Endothelial cell of umbilical vein (primary cell): ENCODE measurements around the gene C1orf94. TPM values are rescaled to one million over a fixed set of nuclear protein-coding genes. Genes with fewer than 3 reads are reported as not detected.
A peak's percentile ranks its signal among the peaks of the same experiment; 100 is the strongest.

Experiments used
- BruUV-seq: library from RNA; stranded (reverse); fragments of 400-500 nt; replicated peaks from 2 replicates; lab custom pipeline; 2021; lab: Mats Ljungman, UMichigan
- CTCF ChIA-PET: fragments of 300-600, 350-600 bp; sonication (Branson Sonifier 250); formaldehyde crosslinking; loops from one replicate; lab custom pipeline; 2021; ENCODE audit warnings: antibody characterized with exemption, inconsistent platforms; lab: Charles Lee
- POLR2A ChIA-PET: fragments of 300-600, 350-600 bp; sonication (Branson Sonifier 250); formaldehyde crosslinking; loops from one replicate; lab custom pipeline; 2021; ENCODE audit warnings: antibody characterized with exemption, inconsistent platforms; lab: Charles Lee
- DNase-seq: peaks from one replicate; pipeline ENCODE4 v3.0.0-alpha.2; 2011; ENCODE audit warnings: low read depth, low spot score
- FAIRE-seq: peaks from 2 replicates; lab custom pipeline; 2011; peaks lifted over from hg19 to GRCh38; lab: Jason Lieb, UNC
- H2AFZ ChIP-seq: 2 replicates; pipeline ENCODE4 v1.6.0; 2012; ENCODE audit warnings: low read depth, low read length, control low read depth, inconsistent platforms
- H3K27ac ChIP-seq: 2 replicates; pipeline ENCODE4 v1.5.1; 2011; ENCODE audit warnings: low read depth, mild to moderate bottlenecking, control low read depth, low read length, moderate library complexity; ENCODE audit not compliant: insufficient read depth
- H3K27me3 ChIP-seq, 2 experiments: 2 replicates each; pipeline versions ENCODE4 v1.6.0 to v1.6.1; 2011; ENCODE audit warnings: low read length in 2 of 2, mixed read lengths in 1 of 2; ENCODE audit not compliant: control insufficient read depth in 2 of 2, insufficient read depth in 2 of 2
- H3K36me3 ChIP-seq, 2 experiments: 2 replicates in 1 of 2; 3 replicates in 1 of 2; pipeline ENCODE4 v1.5.1; 2011; ENCODE audit warnings: low read length in 2 of 2, mild to moderate bottlenecking in 1 of 2, moderate library complexity in 1 of 2; ENCODE audit not compliant: control insufficient read depth in 2 of 2, insufficient read depth in 2 of 2; ENCODE audit errors: extremely low read depth in 1 of 2
- H3K4me1 ChIP-seq: 3 replicates; pipeline ENCODE4 v1.5.1; 2011; ENCODE audit warnings: mild to moderate bottlenecking, low read length; ENCODE audit not compliant: control insufficient read depth, insufficient read depth; ENCODE audit errors: extremely low read depth
- H3K4me2 ChIP-seq: 2 replicates; pipeline ENCODE4 v1.6.1; 2011; ENCODE audit warnings: low read length, control low read depth, mixed read lengths; ENCODE audit not compliant: insufficient read depth
- H3K4me3 ChIP-seq, 3 experiments: fragments of 200-600 bp in 1 of 3; sonication (generic), shearing (Covaris generic) in 1 of 3; replicated peaks in 1 of 3; 2 replicates each; pipeline ENCODE4 v1.5.1; 2011 to 2016; ENCODE audit warnings: control low read depth in 3 of 3, low read length in 3 of 3, mild to moderate bottlenecking in 2 of 3, inconsistent platforms in 1 of 3, low read depth in 1 of 3, moderate library complexity in 1 of 3; ENCODE audit not compliant: insufficient read depth in 1 of 3
- H3K79me2 ChIP-seq: 2 replicates; pipeline ENCODE4 v1.6.0; 2012; ENCODE audit warnings: low read length, inconsistent platforms; ENCODE audit not compliant: control insufficient read depth, insufficient read depth
- H3K9ac ChIP-seq: replicated peaks from 2 replicates; pipeline ENCODE3; 2011; ENCODE audit warnings: low read length, control low read depth; ENCODE audit not compliant: insufficient read depth; ENCODE audit errors: extremely low read depth
- H3K9me1 ChIP-seq: replicated peaks from 3 replicates; pipeline ENCODE4 v1.6.0; 2011; ENCODE audit warnings: mild to moderate bottlenecking, low read length; ENCODE audit not compliant: control insufficient read depth, insufficient read depth; ENCODE audit errors: extremely low read depth
- H3K9me3 ChIP-seq: replicated peaks from 2 replicates; pipeline ENCODE4 v1.5.1; 2012; ENCODE audit warnings: low read length, inconsistent platforms; ENCODE audit not compliant: control insufficient read depth, insufficient read depth
- H4K20me1 ChIP-seq: replicated peaks from 2 replicates; pipeline ENCODE3; 2011; ENCODE audit warnings: mild to moderate bottlenecking, low read length; ENCODE audit not compliant: control insufficient read depth, insufficient read depth; ENCODE audit errors: extremely low read depth
- CTCF ChIP-seq, 2 donors: IDR thresholded peaks; 1 replicate in 1 of 2; 2 replicates in 1 of 2; pipeline ENCODE4 v1.5.1; 2011; ENCODE audit warnings: low read length in 2 of 2, mild to moderate bottlenecking in 2 of 2, moderate library complexity in 2 of 2, control low read depth in 1 of 2, inconsistent platforms in 1 of 2, low read depth in 1 of 2; ENCODE audit not compliant: insufficient read depth in 1 of 2; ENCODE audit errors: extremely low read depth in 1 of 2
- EZH2 ChIP-seq: IDR thresholded peaks from 2 replicates; pipeline ENCODE4 v1.6.1; 2012; ENCODE audit warnings: borderline replicate concordance, low read depth, mild to moderate bottlenecking, moderate library complexity, low read length, inconsistent platforms; ENCODE audit not compliant: severe bottlenecking
- dilution Hi-C: fragments of 300-500 bp; cut with MboI; formaldehyde crosslinking; loops from one replicate; pipeline ENCODE4 v1.15.0; 2019; ENCODE audit warnings: low sequenced_read_pairs; ENCODE audit not compliant: extremely low pct_ligation_motif_present
- intact Hi-C: fragments of 100-400 bp; cut with micrococcal nuclease; formaldehyde crosslinking; loops from one replicate; pipeline ENCODE4 v1.10.0; 2022
- polyA plus RNA-seq, 4 experiments: library from polyadenylated mRNA; depleted of rRNA in 3 of 4; stranded (reverse) in 3 of 4; unstranded in 1 of 4; fragments of >200 nt; gene quantifications; 2 replicates each; pipeline versions ENCODE4 v1.2.1 to v1.2.3, GENCODE V29; 2011 to 2012; ENCODE audit warnings: missing spikeins in 1 of 4
- total RNA-seq: library from RNA; stranded (reverse); gene quantifications from 2 replicates; pipeline ENCODE4 v1.2.3, GENCODE V29; 2021

C1orf94 gene
- total and polyA plus RNA-seq, 2 donors (not counting 3 experiments of a cell fraction or from before 2014, with no cell fraction given) = not detected

GRCh38 chr1:34165422-34165921 lies 11.2 kb upstream of the C1orf94 start:
- H2AFZ ChIP-seq = no peak overlapping the region

More at GRCh38 chr1:34165422-34165921, 11.2 kb upstream of the C1orf94 start:
- FAIRE-seq (no peak), DNase-seq (no peak)
- ChIA-PET CTCF (interaction anchor here (1.0 kb wide), 1 partner anchor 533 kb away, joined by 3 read pairs; no protein-coding TSS in a partner anchor), POLR2A (no interaction called here)
- intact Hi-C loops = no loop called here
- TF ChIP-seq CTCF (IDR thresholded peaks at IDR 0.05; ENCODE audit: extremely low read depth in 1 of 2, insufficient read depth in 1 of 2, low read depth in 1 of 2, low read length in 2 of 2) (no peak), EZH2 (peak; percentile 19)
- H3K79me2 ChIP-seq = no peaks in the 10 kb centered on the region
- peaks cover 29 to 31% of the 10 kb centered on the region in 2 experiments for H3K27me3 ChIP-seq
- BruUV-seq = no TSS peak
- H3K9me3 ChIP-seq = no peaks in the 10 kb centered on the region
- H3K27ac ChIP-seq = no peak overlapping the region
- dilution Hi-C loops = no loop called here
- no peak overlapping the region for H3K4me3 ChIP-seq
- no peaks in the 10 kb centered on the region for H3K36me3 ChIP-seq
- H3K9me1 ChIP-seq = no peaks in the 10 kb centered on the region
- H3K4me1 ChIP-seq = peaks cover 5% of the 10 kb centered on the region
- H3K9ac ChIP-seq = no peak overlapping the region
- H3K4me2 ChIP-seq = no peak overlapping the region
- H4K20me1 ChIP-seq = no peaks in the 10 kb centered on the region
